Activated T-cell treated with anti-CD3 and anti-CD28 coated beads, Interleukin-2, amount 50 U/mL, for 4 hours (primary cell): ENCODE measurements around the gene KLF16. TPM values are rescaled to one million over a fixed set of nuclear protein-coding genes. Genes with fewer than 3 reads are reported as not detected.

Experiments
- ATAC-seq, 2 donors: fragments of 200-7000 bp; cut with Tn5 transposase; one replicate each; pipeline ENCODE4 v1.10.0; 2021
- DNase-seq: peaks from one replicate; pipeline ENCODE4 v3.0.0-alpha.2; 2020
- H3K27me3 Mint-ChIP-seq: one replicate; pipeline ENCODE4 v1.8.0; 2021; ENCODE audit warnings: low read depth, mixed read lengths
- H3K36me3 Mint-ChIP-seq: one replicate; pipeline ENCODE4 v1.8.0; 2022; ENCODE audit warnings: mixed read lengths; ENCODE audit not compliant: insufficient read depth
- H3K4me1 Mint-ChIP-seq: one replicate; pipeline ENCODE4 v1.8.0; 2021; ENCODE audit warnings: low read depth, mixed read lengths
- H3K4me3 Mint-ChIP-seq: one replicate; pipeline ENCODE4 v1.8.0; 2021; ENCODE audit warnings: mild to moderate bottlenecking, moderate library complexity, mixed read lengths
- H3K9me3 Mint-ChIP-seq: one replicate; pipeline ENCODE4 v1.8.0; 2021; ENCODE audit warnings: mixed read lengths
- total RNA-seq, 3 donors: library from RNA; stranded (reverse); gene quantifications; one replicate each; pipeline ENCODE4 v1.2.1, GENCODE V29; 2021

Gene KLF16
- total RNA-seq, 3 donors from 2014 or later: 64.0 to 71.0 (median 69.1) TPM

DNA sequence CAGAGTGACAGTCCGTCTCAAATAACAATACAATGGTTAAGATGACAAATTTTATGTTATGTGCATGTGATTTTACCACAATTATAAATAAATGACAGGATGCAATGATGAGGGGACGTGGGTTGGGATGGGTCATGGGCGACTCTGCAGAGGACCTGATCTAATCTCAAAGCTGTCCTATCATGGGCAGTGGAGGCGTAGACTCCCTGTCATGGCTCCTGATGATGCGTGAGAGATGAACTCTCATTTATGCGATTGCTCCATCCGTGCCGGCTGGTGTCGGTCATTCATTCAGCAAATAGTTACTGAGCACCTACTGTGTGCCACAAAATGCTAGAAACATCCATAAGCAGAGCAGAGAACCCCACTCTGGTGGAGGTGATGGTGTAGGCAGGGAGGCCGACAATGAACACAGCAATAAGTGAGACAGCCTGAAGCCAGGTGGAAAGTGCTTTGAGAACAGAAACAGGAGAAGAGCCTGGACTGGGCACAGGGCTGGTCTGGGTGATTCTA is 13.4 kb downstream of the KLF16 start:
- Mint-ChIP-seq H3K4me3 (peak overlapping the region; percentile 42), H3K36me3 (peaks cover 3% of the 10 kb centered on the region), H3K4me1 (peaks cover 59% of the 10 kb centered on the region), H3K9me3 (no peaks in the 10 kb centered on the region), H3K27me3 (no peaks in the 10 kb centered on the region)
- no peak for DNase-seq
- no peak for ATAC-seq

DNA sequence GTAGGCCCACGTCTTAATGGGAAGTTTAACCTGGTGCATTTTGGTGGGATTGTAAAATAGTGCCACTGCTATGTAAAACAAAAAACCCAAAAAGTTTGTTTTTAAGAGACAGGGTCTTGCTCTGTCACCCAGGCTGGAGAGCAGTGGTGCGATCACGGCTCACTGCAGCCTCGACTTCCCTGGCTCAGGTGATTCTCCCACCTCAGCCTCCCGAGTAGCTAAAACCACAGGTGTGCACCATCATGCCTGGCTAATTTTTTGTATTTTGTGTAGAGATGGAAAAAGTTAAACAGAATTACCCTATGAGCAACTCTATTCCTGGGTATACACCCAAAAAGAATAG is 14.3 kb downstream of the KLF16 start:
- Mint-ChIP-seq H3K9me3 (no peaks in the 10 kb centered on the region), H3K36me3 (peaks cover 3% of the 10 kb centered on the region), H3K27me3 (no peaks in the 10 kb centered on the region), H3K4me3 (no peak overlapping the region), H3K4me1 (peaks cover 59% of the 10 kb centered on the region)
- DNase-seq (no peak), ATAC-seq (no peak)

DNA sequence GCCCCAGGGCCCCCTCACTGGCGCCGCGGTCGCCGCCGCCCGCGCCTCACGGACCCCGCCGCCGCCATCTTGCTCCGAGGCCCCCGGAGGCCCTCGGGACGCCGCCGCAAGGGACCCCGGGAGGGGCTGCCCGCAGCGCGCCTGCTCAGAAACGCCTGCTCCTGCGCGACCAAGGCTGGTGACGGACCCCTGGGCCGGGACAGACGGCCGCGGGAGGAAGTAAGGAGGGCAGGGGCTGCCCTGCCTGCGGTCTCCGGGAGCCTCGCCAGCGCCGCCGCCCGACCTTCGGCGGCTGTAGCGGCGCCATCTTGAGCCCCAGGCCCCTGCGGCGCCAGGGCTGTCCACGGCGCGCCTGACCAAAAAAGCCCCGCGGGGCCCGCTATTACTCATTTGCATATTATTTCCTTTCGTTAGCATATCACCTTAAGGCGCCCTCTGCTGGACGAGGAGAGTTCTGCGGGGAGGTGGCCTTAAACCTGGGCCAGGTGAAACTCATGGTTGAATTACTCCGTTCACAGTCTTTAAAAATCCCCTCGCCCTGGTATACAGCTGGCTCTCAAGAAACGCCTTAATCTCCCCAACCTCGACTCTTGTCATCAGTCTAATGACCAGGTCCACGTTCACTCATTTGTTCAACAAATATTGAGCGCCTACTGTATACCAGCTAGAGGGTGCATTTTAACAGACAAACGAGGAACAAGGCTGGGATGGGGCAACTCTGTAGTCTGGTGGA is 14.8 kb downstream of the KLF16 start, which contains the start of gene REXO1:
Gene REXO1, minus strand, starts transcription at position 85 of the 733 bp plus-strand sequence. CDS start 125 bp downstream, outside the sequence.
- peaks cover 3% of the 10 kb centered on the region for H3K36me3 Mint-ChIP-seq
- H3K4me1 Mint-ChIP-seq: peaks cover 64% of the 10 kb centered on the region
- no peaks in the 10 kb centered on the region for H3K9me3 Mint-ChIP-seq
- peak within 1 kb of the TSS; percentile 93 for H3K4me3 Mint-ChIP-seq
- peak; percentile 80 for ATAC-seq
- peak; percentile 98 for DNase-seq
- no peaks in the 10 kb centered on the region for H3K27me3 Mint-ChIP-seq

DNA sequence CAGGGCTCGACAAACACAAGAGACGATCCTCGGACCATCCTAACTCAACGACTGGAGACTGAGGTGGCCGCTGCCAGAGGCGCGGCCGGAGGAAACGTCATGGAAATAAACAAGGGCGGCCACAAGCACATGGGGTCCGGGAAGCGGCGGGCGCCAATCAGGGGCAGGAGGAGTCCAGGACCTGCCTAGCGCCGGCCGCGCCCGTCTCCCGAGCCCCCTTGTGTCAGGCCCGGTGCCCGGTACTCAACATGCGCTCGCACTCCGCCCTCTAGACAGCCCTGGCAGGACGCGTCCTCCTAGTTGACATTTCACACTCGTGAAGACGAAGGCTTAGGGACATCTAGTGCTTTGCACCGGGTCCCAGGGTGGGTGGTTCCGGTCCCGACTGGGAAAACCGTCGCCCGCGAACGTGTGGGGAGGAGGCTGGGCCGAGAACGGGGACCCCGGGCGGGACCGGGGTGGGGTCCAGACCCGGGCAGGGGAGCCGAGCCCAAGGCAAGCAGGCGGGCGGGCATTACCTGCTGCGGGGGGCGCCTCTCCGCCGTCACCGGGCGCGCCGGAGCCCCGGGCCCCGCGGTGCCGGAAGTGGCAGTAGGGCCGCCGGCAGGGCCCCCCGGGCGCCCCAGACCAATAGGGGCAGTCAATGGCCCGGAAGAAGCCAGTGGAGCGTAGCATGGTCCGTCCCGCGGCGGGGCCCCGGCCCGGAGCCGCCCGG is 15.5 kb downstream of the KLF16 start:
- Mint-ChIP-seq H3K27me3 (no peaks in the 10 kb centered on the region), H3K9me3 (no peaks in the 10 kb centered on the region), H3K4me3 (peak overlapping the region; percentile 93), H3K36me3 (peaks cover 1% of the 10 kb centered on the region), H3K4me1 (peaks cover 60% of the 10 kb centered on the region)
- no peak for DNase-seq
- ATAC-seq: peak; percentile 34 to 44

DNA sequence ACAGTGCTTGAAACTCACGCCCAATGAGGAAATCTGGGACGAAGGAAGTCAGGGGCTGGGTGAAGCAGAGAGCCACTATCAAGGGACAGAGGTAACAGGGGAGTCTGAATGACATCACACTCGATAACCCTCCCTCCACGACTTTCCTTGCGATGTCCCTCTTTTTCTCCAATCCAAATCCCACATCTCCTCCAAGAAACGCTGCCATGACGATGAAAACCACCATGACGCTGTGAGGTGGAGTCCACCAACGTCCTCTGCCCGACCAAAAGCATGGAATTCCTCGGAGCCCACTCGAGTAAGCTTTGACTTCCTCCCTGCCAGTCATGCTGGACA is 16.1 kb downstream of the KLF16 start:
- H3K4me3 Mint-ChIP-seq: peak overlapping the region; percentile 93
- H3K9me3 Mint-ChIP-seq: no peaks in the 10 kb centered on the region
- no peak for ATAC-seq
- H3K36me3 Mint-ChIP-seq: peaks cover 3% of the 10 kb centered on the region
- no peaks in the 10 kb centered on the region for H3K27me3 Mint-ChIP-seq
- H3K4me1 Mint-ChIP-seq: peaks cover 62% of the 10 kb centered on the region
- no peak for DNase-seq

DNA sequence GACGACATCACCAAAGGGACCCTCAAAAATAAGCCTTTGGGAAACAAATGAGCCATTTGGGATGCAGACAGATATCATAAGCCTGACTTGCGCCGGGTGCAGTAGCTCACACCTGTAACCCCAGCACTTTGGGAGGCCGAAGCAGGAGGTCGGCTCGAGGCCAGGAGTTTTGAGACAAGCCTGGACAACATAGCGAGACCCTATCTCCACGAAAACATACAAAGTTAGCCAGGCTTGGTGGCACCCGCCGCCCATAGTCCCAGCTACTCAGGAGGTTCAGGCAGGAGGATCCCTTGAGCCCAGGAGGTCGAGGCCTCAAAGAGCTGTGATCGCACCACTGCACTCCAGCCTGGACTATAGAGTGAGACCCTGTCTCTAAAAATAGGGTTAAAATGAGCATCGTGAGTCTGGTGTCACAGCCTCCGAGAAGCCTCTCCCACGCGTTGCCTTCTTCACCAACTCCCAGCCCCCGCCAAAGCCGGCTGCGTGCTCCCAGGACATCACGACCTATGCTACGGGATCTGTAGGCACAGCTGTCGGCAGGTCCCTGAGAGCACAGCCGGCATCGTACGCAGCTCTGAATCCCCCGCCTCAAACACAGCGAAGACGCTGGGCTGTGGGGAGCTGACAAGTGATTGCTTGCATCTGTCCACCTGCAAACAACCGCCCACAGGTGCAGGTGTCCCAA is 16.7 kb downstream of the KLF16 start:
- H3K9me3 Mint-ChIP-seq: no peaks in the 10 kb centered on the region
- H3K27me3 Mint-ChIP-seq: no peaks in the 10 kb centered on the region
- H3K36me3 Mint-ChIP-seq: peaks cover 3% of the 10 kb centered on the region
- no peak for ATAC-seq
- H3K4me3 Mint-ChIP-seq: peak overlapping the region; percentile 93
- no peak for DNase-seq
- peaks cover 66% of the 10 kb centered on the region for H3K4me1 Mint-ChIP-seq

DNA sequence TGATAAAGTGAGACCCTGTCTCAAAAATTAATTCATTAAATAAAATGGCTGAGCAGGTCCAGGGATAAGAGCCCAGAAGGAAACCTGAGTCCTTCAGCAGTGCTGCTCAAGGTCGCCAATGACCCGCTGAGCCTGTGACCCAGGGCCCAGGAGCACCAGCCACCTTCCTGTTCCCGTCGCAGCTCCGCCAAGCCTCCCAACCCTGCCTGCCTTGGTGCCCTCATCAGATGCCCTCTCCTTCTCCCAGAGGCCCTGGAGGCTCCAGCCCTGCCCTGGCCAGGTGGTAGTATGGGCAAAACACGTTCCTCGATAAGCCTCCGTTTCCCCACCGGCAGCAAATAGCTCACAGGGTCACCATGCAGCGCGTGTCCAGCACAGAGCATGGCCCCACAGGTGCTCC is 17.7 kb downstream of the KLF16 start:
- no peaks in the 10 kb centered on the region for H3K27me3 Mint-ChIP-seq
- no peaks in the 10 kb centered on the region for H3K9me3 Mint-ChIP-seq
- H3K36me3 Mint-ChIP-seq: peaks cover 7% of the 10 kb centered on the region
- no peak for ATAC-seq
- H3K4me3 Mint-ChIP-seq: peak overlapping the region; percentile 93
- H3K4me1 Mint-ChIP-seq: peaks cover 64% of the 10 kb centered on the region
- no peak for DNase-seq

DNA sequence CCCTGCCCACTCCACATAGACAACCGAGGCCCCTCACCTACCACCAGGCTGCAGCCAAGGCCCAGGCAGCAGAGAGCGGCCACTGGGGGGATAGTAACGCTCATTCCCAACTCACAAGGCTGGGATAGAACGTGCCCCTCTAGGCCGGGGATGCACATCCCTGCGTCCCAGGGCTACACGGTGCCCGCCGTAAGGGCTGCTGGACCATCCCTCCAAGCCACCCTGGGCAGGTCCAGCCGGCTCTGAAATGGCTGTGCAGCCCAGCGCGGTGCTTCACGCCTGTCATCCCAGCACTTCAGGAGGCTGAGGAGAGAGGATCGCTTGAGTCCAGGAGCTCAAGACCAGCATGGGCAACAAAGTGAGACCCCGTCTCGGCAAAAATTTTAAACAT is 18.3 kb downstream of the KLF16 start:
- Mint-ChIP-seq H3K27me3 (no peaks in the 10 kb centered on the region), H3K4me1 (peaks cover 67% of the 10 kb centered on the region), H3K4me3 (no peak overlapping the region), H3K9me3 (no peaks in the 10 kb centered on the region), H3K36me3 (peaks cover 7% of the 10 kb centered on the region)
- ATAC-seq: no peak
- DNase-seq: no peak

DNA sequence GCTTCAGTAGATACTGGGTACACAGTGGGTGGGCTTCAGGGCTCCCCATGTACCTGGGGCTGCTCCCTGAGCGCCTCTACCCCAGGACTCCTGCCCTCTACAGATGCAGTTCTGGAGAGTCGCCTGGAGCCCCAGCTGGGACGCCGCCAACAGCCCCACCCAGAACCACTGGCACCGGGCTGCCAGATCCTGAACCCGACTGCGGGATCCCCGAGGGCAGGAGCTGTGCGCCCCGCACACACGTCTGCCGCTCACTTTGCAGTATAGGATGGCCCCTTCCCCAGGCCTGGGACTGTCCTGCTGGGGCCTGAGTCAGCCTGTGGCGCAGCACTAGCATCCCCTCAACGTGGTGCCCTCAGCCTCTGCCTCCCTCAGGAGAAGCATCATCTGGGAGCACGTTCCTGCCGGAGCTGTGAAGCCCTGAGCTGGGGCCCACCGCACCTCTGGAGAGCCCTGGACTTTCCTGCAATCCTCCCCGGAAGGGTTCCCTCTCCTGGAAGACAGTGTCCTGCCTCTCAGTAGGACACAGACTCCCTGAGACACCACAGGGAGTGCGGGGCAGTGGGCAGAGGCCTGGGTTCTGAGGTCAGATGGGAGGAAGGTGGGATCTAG is 18.8 kb downstream of the KLF16 start:
- H3K4me1 Mint-ChIP-seq: peaks cover 66% of the 10 kb centered on the region

DNA sequence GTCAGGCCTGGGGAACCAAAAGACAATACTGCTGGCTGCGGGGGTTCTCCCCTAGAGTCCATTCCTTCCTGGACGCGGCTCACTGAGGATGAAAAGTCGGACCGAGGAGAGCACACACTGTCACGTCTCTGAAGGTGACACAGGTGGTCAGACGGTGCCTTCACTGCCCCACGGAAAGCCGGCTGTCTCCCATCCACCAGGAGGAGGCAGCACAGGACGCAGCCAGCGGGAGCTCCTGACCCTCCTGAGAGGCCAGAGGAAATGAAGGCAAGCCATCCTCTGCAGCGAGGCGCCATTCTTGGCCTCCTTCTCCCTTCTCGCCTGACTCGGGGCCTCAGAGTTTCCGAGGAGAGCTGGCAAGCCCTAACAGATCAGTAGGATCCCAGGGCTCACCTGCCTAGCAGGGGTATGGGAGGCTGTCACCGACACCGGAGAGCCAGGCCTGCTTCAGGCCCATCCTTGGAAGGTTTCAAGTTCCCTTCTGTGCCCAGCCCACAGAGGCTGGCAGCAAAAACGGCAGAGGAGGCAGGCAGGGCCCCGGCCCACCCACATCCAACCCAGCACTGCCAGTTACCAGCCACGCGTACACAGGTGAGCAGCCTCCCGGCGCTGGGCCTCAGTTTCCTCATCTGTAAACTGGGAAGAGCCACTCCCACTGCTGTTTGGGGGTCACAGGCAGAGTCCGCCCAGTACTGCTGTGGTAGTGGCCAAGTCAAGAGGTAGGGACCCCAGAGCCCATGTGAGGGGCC is 19.6 kb downstream of the KLF16 start:
- no peak for ATAC-seq
- H3K4me1 Mint-ChIP-seq: peaks cover 64% of the 10 kb centered on the region
- H3K27me3 Mint-ChIP-seq: no peaks in the 10 kb centered on the region
- H3K4me3 Mint-ChIP-seq: no peak overlapping the region
- H3K36me3 Mint-ChIP-seq: peaks cover 7% of the 10 kb centered on the region
- no peak for DNase-seq
- no peaks in the 10 kb centered on the region for H3K9me3 Mint-ChIP-seq

More for the DNA sequence above, 18.8 kb downstream of the KLF16 start:
- ATAC-seq (no peak), DNase-seq (no peak)
- Mint-ChIP-seq H3K4me3 (no peak overlapping the region), H3K36me3 (peaks cover 7% of the 10 kb centered on the region), H3K9me3 (no peaks in the 10 kb centered on the region), H3K27me3 (no peaks in the 10 kb centered on the region)

DNA sequence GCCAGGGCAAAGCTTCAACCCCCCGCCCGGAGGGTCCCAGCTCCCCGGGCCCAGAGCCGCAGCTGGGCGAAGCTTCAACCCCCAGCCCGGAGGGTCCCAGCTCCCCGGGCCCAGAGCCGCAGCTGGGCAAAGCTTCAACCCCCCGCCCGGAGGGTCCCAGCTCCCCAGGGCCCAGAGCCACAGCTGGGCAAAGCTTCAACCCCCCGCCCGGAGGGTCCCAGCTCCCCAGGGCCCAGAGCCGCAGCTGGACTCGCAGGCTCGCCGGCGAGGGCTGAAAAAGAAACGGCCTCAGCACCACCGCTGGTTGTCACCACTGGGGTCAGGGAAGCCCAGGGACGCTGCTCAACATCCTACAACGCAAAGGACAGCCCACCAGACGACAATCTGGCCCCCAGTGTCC is 20.3 kb downstream of the KLF16 start:
- Mint-ChIP-seq H3K27me3 (no peaks in the 10 kb centered on the region), H3K36me3 (peaks cover 7% of the 10 kb centered on the region), H3K9me3 (no peaks in the 10 kb centered on the region), H3K4me1 (peaks cover 62% of the 10 kb centered on the region), H3K4me3 (no peak overlapping the region)
- DNase-seq (no peak), ATAC-seq (no peak)

DNA sequence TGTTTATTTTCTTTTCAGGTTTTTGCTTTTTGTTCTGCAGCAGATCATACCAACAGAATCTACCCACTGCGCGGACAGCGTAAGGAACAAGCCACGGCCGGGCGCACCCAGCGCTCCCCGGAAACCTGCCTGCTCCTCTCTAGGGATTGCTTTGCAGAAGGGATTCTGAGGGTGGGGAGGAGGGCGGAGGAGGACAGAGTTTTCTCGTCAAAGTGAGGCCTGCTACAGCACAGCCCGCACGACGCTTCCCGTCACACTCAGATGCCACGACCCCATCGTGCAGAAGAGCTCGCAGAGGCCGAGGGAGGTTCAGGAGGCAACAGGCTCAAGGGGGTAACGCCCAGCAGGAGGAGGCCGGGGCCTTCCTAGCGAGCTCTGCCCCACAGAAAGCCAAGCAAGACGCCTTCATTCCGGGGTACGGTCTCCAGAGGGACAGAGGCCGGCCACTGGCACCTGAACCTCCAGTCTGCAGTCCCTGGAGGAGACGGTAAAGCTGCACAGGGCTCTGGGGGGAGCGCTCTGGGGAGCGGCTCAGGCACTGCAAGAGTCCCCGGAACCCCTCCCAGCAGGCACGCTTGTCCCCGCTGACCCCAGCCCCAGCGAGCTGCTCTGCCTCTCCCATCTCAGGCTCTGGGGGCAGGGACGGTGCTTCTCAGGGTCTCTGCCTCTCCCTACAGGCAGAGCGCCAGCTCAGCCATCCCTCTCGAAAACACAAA is 22.0 kb downstream of the KLF16 start:
- Mint-ChIP-seq H3K27me3 (no peaks in the 10 kb centered on the region), H3K9me3 (no peaks in the 10 kb centered on the region), H3K36me3 (peaks cover 5% of the 10 kb centered on the region), H3K4me3 (no peak overlapping the region), H3K4me1 (peaks cover 59% of the 10 kb centered on the region)
- ATAC-seq: no peak
- DNase-seq: no peak

DNA sequence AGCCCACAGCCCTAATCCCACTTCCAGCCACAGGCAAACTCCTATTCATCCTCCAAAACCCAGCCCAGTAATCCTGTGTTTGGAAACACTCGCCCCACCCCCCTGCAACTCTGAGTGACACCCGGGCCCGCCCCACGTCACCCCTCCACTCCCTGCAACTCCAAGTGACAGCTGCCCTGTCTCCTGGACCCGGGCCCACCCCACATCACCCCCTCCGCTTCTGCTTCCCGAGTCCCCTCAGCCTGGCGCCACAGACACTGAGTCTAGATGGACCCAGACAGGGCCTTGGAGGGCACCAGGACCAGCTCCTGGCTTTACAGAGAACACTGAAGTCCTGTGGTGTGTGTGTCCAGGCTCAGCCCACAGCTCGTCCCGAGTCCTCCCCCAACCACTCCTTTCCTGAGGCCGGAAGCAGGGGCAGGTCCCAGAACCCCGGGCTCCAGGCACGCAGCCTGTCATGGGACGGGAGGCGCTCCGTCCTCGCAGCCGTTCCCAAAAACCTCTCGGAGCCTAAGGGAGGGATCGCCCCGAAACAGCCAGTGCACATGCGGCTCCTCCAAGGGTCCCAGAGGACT is 22.8 kb downstream of the KLF16 start:
- Mint-ChIP-seq H3K4me1 (peaks cover 55% of the 10 kb centered on the region), H3K4me3 (no peak overlapping the region), H3K36me3 (peaks cover 5% of the 10 kb centered on the region), H3K9me3 (no peaks in the 10 kb centered on the region), H3K27me3 (no peaks in the 10 kb centered on the region)
- DNase-seq (no peak), ATAC-seq (no peak)
